ENCODE results near the gene ANK3.

Gene ANK3

GRCh38 chr10:60031183-60031582 is 358.5 kb downstream of the ANK3 start:
- no peak for DNase-seq (ENCODE audit: low read depth in 2 of 2)

- no peak for DNase-seq (ENCODE audit: low read depth in 2 of 2)
Observed at GRCh38 chr10:60029475-60029874, 360.2 kb downstream of the ANK3 start.

GRCh38 chr10:60028081-60028480 is 361.6 kb downstream of the ANK3 start:
- DNase-seq (ENCODE audit: low read depth in 2 of 2) = no peak

- DNase-seq (ENCODE audit: low read depth in 2 of 2) = no peak
Observed at GRCh38 chr10:60025279-60025678, 364.4 kb downstream of the ANK3 start.

- DNase-seq (ENCODE audit: low read depth in 2 of 2) = no peak
Observed at GRCh38 chr10:60024506-60024905, 365.2 kb downstream of the ANK3 start.

GRCh38 chr10:60023155-60023877 is 366.4 kb downstream of the ANK3 start:
- DNase-seq (ENCODE audit: low read depth in 2 of 2) = no peak

- no peak for DNase-seq (ENCODE audit: low read depth in 2 of 2)
Observed at GRCh38 chr10:60021361-60021760, 368.3 kb downstream of the ANK3 start.

- no peak for DNase-seq (ENCODE audit: low read depth in 2 of 2)
Observed at GRCh38 chr10:60016794-60017193, 372.9 kb downstream of the ANK3 start.

- no peak for DNase-seq (ENCODE audit: low read depth in 2 of 2)
Observed at GRCh38 chr10:60009710-60010383, 379.8 kb downstream of the ANK3 start.

- no peak for DNase-seq (ENCODE audit: low read depth in 2 of 2)
Observed at GRCh38 chr10:60009276-60009675, 380.4 kb downstream of the ANK3 start.

GRCh38 chr10:60008816-60009215 is 380.9 kb downstream of the ANK3 start:
- DNase-seq (ENCODE audit: low read depth in 2 of 2) = no peak

- no peak for DNase-seq (ENCODE audit: low read depth in 2 of 2)
Observed at GRCh38 chr10:60006062-60006461, 383.6 kb downstream of the ANK3 start.

GRCh38 chr10:60003651-60004523 is 385.8 kb downstream of the ANK3 start:
- DNase-seq (ENCODE audit: low read depth in 2 of 2) = no peak

GRCh38 chr10:60000747-60001146 is 388.9 kb downstream of the ANK3 start:
- no peak for DNase-seq (ENCODE audit: low read depth in 2 of 2)

GRCh38 chr10:59997827-59998525 is 391.7 kb downstream of the ANK3 start:
- no peak for DNase-seq (ENCODE audit: low read depth in 2 of 2)

- DNase-seq (ENCODE audit: low read depth in 2 of 2) = no peak
Observed at GRCh38 chr10:59995862-59996261, 393.8 kb downstream of the ANK3 start.

GRCh38 chr10:59993931-59994330 is 395.7 kb downstream of the ANK3 start:
- no peak for DNase-seq (ENCODE audit: low read depth in 2 of 2)

- no peak for DNase-seq (ENCODE audit: low read depth in 2 of 2)
Observed at GRCh38 chr10:59991661-59992060, 398.0 kb downstream of the ANK3 start.

GRCh38 chr10:59991117-59991516 is 398.6 kb downstream of the ANK3 start:
- no peak for DNase-seq (ENCODE audit: low read depth in 2 of 2)

GRCh38 chr10:59985639-59986038 is 404.0 kb downstream of the ANK3 start:
- no peak for DNase-seq (ENCODE audit: low read depth in 2 of 2)

- no peak for DNase-seq (ENCODE audit: low read depth in 2 of 2)
Observed at GRCh38 chr10:59984415-59984814, 405.3 kb downstream of the ANK3 start.

GRCh38 chr10:59980356-59980755 is 409.3 kb downstream of the ANK3 start:
- DNase-seq (ENCODE audit: low read depth in 2 of 2) = no peak
